Fibroblast of the aortic adventitia (primary cell): Measurements from ENCODE around the gene C6orf52. TPM values are rescaled to one million over a fixed set of nuclear protein-coding genes. Genes with fewer than 3 reads are reported as not detected.

Experiments
- DNase-seq: peaks from one replicate; pipeline ENCODE4 v3.0.0-alpha.2; 2010; ENCODE audit warnings: low read depth
- H3K4me3 ChIP-seq: 2 replicates; pipeline ENCODE4 v1.5.1; 2011; ENCODE audit warnings: low read depth, mild to moderate bottlenecking, control low read depth, low read length, moderate library complexity
- total RNA-seq: library from RNA; depleted of rRNA; stranded (reverse); fragments of >200 nt; gene quantifications from 2 replicates; pipeline ENCODE4 v1.2.3, GENCODE V29; 2012; ENCODE audit warnings: low replicate concordance
- TF ChIP-seq, protein P1 (sequence below): IDR thresholded peaks from 2 replicates; pipeline ENCODE4 v1.5.1; 2011; ENCODE audit warnings: mild to moderate bottlenecking, low read length, control low read depth, inconsistent platforms; ENCODE audit not compliant: insufficient read depth

C6orf52 gene
- total RNA-seq, 1 donor, result 0.27 TPM

DNA sequence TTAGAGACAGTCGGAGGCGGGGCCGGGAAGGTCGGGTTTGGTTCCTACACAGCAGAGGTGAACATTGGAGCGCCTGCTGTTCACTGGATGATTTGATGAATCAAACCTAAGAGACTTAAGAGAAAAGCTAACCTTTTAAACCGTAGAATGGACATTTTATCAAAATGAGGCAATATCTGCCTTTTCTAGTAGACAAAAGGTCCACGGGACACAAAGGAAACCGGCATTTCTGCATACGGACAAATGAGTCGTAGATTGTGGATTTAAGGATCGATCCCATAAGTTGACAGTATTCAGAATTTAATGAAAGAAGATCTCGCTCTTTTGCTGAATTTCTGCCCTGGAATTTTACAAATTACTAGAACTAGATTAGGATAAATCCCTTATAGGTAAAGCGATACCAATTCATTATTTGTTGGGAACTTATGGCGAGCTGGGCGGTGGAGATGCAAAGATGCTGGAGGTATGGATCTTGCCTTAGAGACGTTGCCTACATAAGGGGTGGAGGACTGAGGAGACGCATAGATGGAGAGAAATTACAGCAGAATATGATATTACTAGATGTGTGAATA is 756 bp upstream of the C6orf52 start:
- TF ChIP-seq, protein P1, sequence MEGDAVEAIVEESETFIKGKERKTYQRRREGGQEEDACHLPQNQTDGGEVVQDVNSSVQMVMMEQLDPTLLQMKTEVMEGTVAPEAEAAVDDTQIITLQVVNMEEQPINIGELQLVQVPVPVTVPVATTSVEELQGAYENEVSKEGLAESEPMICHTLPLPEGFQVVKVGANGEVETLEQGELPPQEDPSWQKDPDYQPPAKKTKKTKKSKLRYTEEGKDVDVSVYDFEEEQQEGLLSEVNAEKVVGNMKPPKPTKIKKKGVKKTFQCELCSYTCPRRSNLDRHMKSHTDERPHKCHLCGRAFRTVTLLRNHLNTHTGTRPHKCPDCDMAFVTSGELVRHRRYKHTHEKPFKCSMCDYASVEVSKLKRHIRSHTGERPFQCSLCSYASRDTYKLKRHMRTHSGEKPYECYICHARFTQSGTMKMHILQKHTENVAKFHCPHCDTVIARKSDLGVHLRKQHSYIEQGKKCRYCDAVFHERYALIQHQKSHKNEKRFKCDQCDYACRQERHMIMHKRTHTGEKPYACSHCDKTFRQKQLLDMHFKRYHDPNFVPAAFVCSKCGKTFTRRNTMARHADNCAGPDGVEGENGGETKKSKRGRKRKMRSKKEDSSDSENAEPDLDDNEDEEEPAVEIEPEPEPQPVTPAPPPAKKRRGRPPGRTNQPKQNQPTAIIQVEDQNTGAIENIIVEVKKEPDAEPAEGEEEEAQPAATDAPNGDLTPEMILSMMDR, result no peak
- no peak for DNase-seq
- H3K4me3 ChIP-seq, result peak overlapping the region; percentile 95

DNA sequence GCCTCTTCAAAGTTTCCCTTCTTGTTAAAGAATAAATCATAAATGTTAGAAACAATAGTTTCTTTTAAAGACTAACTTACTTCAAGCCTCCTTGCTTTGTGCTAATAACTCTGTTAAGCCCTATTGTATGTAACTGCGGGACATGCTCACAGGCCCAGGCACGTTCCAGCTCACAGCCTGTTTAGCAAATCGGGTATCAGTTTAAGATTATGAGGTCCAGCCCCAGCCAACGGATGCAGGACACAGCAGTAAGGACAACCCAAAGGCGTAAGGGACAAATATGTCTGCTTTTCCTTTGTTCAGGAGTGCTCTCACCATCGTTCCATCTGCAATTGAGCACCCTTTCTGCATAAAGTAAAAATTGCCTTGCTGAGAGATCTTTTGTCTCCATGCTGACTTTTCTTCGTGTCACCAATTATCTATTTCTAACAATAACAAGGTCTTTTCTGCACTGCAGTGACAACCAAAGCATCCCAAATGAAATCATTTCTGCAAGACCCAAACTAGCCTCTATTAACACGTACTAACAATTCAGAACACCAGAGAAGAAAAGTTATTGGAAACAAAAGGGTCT is 1.4 kb downstream of the C6orf52 start:
- TF ChIP-seq, protein P1, result no peak
- no peak for DNase-seq
- H3K4me3 ChIP-seq, result peak overlapping the region; percentile 95

DNA sequence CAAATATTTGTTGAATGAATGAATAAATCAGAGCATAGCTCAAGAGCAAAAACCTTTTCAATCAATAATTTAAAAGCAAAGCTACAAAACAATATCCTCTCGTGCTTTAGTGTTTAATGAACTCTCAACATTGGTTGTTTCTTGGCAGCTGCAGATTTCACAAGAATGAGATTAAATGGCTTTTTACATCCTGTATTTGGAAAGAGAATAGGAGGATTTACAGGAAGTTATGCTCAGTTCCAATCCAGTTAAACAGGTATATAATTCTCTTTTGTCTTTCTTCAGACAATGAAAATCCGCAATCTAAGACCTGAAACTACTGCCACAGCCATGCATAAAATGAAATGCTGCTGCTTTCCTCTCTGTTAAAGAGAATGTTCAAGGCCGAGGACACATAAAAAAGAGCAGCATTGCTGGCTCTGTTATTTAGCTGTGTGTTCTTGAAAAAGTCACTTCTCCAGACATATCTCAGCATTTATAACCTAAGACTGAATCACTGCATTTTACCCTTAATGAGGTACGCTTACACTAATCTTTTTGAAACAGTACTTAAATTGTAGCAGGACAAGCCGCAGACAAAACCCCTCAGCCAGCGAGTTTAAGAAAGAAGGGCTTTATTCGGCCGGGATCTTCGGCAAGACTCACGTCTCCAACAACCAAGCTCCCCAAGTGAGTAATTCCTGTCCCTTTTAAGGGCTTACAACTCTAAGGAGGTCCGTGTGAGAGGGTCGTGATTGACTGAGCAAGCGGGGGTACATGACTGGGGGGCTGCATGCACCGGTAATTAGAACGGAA is 3.6 kb downstream of the C6orf52 start:
- H3K4me3 ChIP-seq, result no peak overlapping the region
- DNase-seq, result peak; percentile 2
- TF ChIP-seq, protein P1, result no peak

- DNase-seq, result no peak
- TF ChIP-seq, protein P1, result no peak
- no peak overlapping the region for H3K4me3 ChIP-seq
Measured at GRCh38 chr6:10687582-10687981, 6.8 kb downstream of the C6orf52 start.

GRCh38 chr6:10686901-10687300 is 7.5 kb downstream of the C6orf52 start:
- DNase-seq, result no peak
- H3K4me3 ChIP-seq, result no peak overlapping the region
- TF ChIP-seq, protein P1, result no peak

GRCh38 chr6:10685092-10685915 is 9.1 kb downstream of the C6orf52 start:
- no peak overlapping the region for H3K4me3 ChIP-seq
- TF ChIP-seq, protein P1, result no peak
- no peak for DNase-seq
